ENCODE results near the gene SIPA1L3.

The SIPA1L3 gene

DNA sequence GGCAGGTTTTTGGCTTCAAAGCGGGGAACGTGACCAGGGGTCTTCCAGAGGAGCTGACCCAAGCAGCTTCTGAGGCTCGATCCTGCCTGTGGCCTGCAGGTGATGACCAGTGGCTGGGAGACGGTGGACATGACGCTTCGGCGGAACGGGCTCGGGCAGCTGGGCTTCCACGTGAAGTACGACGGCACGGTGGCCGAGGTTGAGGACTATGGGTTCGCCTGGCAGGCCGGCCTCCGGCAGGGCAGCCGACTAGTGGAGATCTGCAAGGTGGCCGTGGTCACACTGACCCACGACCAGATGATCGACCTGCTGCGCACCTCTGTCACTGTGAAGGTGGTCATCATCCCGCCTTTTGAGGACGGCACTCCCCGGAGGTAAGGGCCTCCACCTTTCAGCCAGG, 223.4 kb downstream of the SIPA1L3 start:
- Histone ChIP-seq H3K27me3 (ENCODE audit: insufficient read depth, insufficient read length) (no peaks in the 10 kb centered on the region), H3K4me1 (ENCODE audit: insufficient read depth, insufficient read length) (peaks cover 7% of the 10 kb centered on the region), H3K9me3 (ENCODE audit: insufficient read depth, low read length) (peaks cover 3% of the 10 kb centered on the region; the same call in 1 of the 2 replicates), H3K4me3 (ENCODE audit: insufficient read length, low read depth) (no peak overlapping the region), H3K36me3 (ENCODE audit: insufficient read depth, insufficient read length, low read length) (peaks cover 6% of the 10 kb centered on the region), H3K9ac (ENCODE audit: insufficient read length, low read depth) (no peak overlapping the region)
- DNase-seq (ENCODE audit: low read depth, low spot score), result no peak
- TF ChIP-seq ZNF274 (IDR thresholded peaks at IDR 0.05; ENCODE audit: low read depth, low read length) (no peak), SUZ12 (IDR thresholded peaks at IDR 0.05; ENCODE audit: extremely low read depth, insufficient read depth, insufficient read length) (no peak), YY1 (IDR thresholded peaks at IDR 0.05; ENCODE audit: insufficient read depth, insufficient read length) (no peak)

DNA sequence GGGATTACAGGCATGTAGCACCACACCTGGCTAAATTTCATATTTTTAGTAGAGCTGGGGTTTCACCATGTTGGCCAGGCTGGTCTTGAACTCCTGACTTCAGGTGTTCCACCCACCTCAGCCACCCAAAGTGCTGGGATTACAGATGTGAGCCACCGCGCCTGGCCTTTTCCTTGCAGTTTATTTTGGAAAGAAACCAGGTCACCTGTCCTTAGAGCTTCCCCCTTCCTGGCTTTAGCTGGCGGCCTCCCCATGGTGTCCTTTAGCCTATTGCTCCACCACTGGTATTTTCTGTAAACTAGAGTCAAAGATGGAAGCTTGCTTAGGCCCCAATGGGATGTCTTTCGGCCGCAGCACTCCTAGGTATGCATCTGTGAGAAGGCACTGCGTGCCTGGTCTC, 225.8 kb downstream of the SIPA1L3 start:
- no peak overlapping the region for H3K9ac ChIP-seq (ENCODE audit: insufficient read length, low read depth)
- H3K4me1 ChIP-seq (ENCODE audit: insufficient read depth, insufficient read length), result peaks cover 8% of the 10 kb centered on the region
- TF ChIP-seq ZNF274 (IDR thresholded peaks at IDR 0.05; ENCODE audit: low read depth, low read length) (no peak), SUZ12 (IDR thresholded peaks at IDR 0.05; ENCODE audit: extremely low read depth, insufficient read depth, insufficient read length) (no peak), YY1 (IDR thresholded peaks at IDR 0.05; ENCODE audit: insufficient read depth, insufficient read length) (no peak)
- no peaks in the 10 kb centered on the region for H3K27me3 ChIP-seq (ENCODE audit: insufficient read depth, insufficient read length)
- no peak for DNase-seq (ENCODE audit: low read depth, low spot score)
- H3K4me3 ChIP-seq (ENCODE audit: insufficient read length, low read depth), result no peak overlapping the region
- no peaks in the 10 kb centered on the region for H3K9me3 ChIP-seq (ENCODE audit: insufficient read depth, low read length)
- H3K36me3 ChIP-seq (ENCODE audit: insufficient read depth, insufficient read length, low read length), result peaks cover 3% of the 10 kb centered on the region

DNA sequence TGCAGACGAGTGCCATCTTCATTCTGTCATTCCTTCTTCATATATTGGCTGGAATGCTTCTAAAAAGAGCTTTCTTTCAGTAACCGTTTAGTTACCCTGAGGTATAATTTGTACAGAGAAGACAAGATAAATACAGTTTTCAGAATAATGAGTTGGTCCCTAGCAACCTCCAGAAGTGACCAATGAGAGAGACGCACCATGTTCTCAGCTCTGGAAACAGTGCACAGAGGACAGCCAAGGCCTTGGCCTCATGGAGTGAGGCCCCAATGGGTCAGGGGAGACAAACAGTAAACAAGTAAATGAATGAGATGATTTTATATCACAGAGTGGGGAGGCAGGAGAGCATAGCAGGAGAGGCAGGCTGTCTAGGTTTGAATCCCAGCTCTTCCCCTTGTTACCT, 226.3 kb downstream of the SIPA1L3 start:
- H3K4me1 ChIP-seq (ENCODE audit: insufficient read depth, insufficient read length), result peaks cover 8% of the 10 kb centered on the region
- H3K27me3 ChIP-seq (ENCODE audit: insufficient read depth, insufficient read length), result no peaks in the 10 kb centered on the region
- H3K9me3 ChIP-seq (ENCODE audit: insufficient read depth, low read length), result no peaks in the 10 kb centered on the region
- H3K36me3 ChIP-seq (ENCODE audit: insufficient read depth, insufficient read length, low read length), result peaks cover 3% of the 10 kb centered on the region
- DNase-seq (ENCODE audit: low read depth, low spot score), result no peak
- H3K4me3 ChIP-seq (ENCODE audit: insufficient read length, low read depth), result no peak overlapping the region
- H3K9ac ChIP-seq (ENCODE audit: insufficient read length, low read depth), result no peak overlapping the region
- TF ChIP-seq SUZ12 (IDR thresholded peaks at IDR 0.05; ENCODE audit: extremely low read depth, insufficient read depth, insufficient read length) (no peak), ZNF274 (IDR thresholded peaks at IDR 0.05; ENCODE audit: low read depth, low read length) (no peak), YY1 (IDR thresholded peaks at IDR 0.05; ENCODE audit: insufficient read depth, insufficient read length) (no peak)

- H3K4me1 ChIP-seq (ENCODE audit: insufficient read depth, insufficient read length), result peaks cover 8% of the 10 kb centered on the region
- H3K36me3 ChIP-seq (ENCODE audit: insufficient read depth, insufficient read length, low read length), result peaks cover 3% of the 10 kb centered on the region
- H3K9ac ChIP-seq (ENCODE audit: insufficient read length, low read depth), result peak overlapping the region; percentile 32
- H3K9me3 ChIP-seq (ENCODE audit: insufficient read depth, low read length), result no peaks in the 10 kb centered on the region
- DNase-seq (ENCODE audit: low read depth, low spot score), result peak; percentile 44
- TF ChIP-seq ZNF274 (IDR thresholded peaks at IDR 0.05; ENCODE audit: low read depth, low read length) (no peak), YY1 (IDR thresholded peaks at IDR 0.05; ENCODE audit: insufficient read depth, insufficient read length) (no peak), SUZ12 (IDR thresholded peaks at IDR 0.05; ENCODE audit: extremely low read depth, insufficient read depth, insufficient read length) (no peak)
- no peaks in the 10 kb centered on the region for H3K27me3 ChIP-seq (ENCODE audit: insufficient read depth, insufficient read length)
- H3K4me3 ChIP-seq (ENCODE audit: insufficient read length, low read depth), result no peak overlapping the region
Measured at GRCh38 chr19:38134540-38135149, 227.6 kb downstream of the SIPA1L3 start.

DNA sequence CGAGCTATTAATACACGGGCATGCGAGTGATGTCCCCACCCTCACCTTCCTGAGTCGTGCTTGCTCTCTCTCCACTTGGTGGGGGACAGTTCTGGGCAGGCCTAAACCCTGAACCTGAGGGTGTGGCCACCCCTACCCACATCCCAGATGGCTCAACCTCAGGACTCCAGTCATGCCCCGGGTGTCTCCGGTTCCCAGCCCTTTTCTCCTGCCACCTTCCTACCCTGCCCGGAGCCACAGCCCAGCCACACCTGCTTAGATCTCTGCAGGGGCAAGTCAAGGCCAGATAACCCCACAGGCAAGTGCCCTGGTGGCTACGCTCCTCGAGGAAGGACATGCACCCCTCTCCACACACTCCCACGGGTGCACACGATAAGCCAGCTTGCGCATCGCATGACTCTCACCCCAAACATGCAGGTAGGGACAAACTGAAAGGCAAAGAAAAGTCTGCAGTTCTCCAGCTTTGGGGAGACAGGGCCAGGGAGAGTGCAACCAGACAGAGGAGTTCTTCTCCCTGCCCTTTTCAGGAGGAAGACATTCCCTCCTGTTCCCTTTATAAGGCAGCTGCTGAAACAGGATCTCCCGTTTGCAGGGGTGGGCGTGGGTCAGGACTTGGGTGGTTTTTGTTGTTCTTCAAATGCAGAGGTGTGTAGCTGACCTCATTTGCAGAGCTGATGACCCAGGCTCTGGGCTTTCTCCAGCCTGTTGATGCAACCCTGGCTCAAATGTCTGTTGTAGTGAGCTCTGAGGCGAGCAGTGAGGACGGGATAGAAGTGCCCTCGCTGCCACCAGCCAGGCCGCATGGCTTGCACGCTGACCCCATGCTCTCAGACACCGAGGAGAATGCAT, 228.4 kb downstream of the SIPA1L3 start:
- H3K9me3 ChIP-seq (ENCODE audit: insufficient read depth, low read length), result no peaks in the 10 kb centered on the region
- TF ChIP-seq SUZ12 (IDR thresholded peaks at IDR 0.05; ENCODE audit: extremely low read depth, insufficient read depth, insufficient read length) (no peak), YY1 (IDR thresholded peaks at IDR 0.05; ENCODE audit: insufficient read depth, insufficient read length) (no peak), ZNF274 (IDR thresholded peaks at IDR 0.05; ENCODE audit: low read depth, low read length) (no peak)
- H3K4me1 ChIP-seq (ENCODE audit: insufficient read depth, insufficient read length), result peaks cover 8% of the 10 kb centered on the region
- H3K36me3 ChIP-seq (ENCODE audit: insufficient read depth, insufficient read length, low read length), result peaks cover 3% of the 10 kb centered on the region
- no peaks in the 10 kb centered on the region for H3K27me3 ChIP-seq (ENCODE audit: insufficient read depth, insufficient read length)
- no peak overlapping the region for H3K4me3 ChIP-seq (ENCODE audit: insufficient read length, low read depth)
- H3K9ac ChIP-seq (ENCODE audit: insufficient read length, low read depth), result peak overlapping the region; percentile 38
- DNase-seq (ENCODE audit: low read depth, low spot score), result no peak

DNA sequence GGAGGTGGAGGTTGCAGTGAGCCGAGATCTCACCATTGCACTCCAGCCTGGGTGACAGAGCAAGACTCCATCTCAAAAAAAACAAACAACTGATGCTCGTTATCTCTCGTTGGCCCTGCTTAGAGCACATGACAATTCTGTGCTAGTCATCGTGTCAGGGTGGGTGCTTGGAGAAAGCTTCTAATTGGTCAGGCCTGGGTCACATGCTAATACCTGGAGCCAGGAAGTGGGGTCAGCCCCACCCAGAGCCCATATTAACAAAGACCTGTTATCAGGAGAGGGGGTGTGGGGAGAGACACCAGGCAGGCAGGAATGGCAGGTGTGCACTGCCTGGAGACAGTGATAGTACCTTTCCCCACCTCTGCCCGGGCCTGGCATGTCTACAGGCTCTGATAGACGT, 232.1 kb downstream of the SIPA1L3 start:
- Histone ChIP-seq H3K9me3 (ENCODE audit: insufficient read depth, low read length) (no peaks in the 10 kb centered on the region), H3K4me1 (ENCODE audit: insufficient read depth, insufficient read length) (peaks cover 8% of the 10 kb centered on the region), H3K9ac (ENCODE audit: insufficient read length, low read depth) (no peak overlapping the region), H3K27me3 (ENCODE audit: insufficient read depth, insufficient read length) (no peaks in the 10 kb centered on the region), H3K36me3 (ENCODE audit: insufficient read depth, insufficient read length, low read length) (peaks cover 9% of the 10 kb centered on the region), H3K4me3 (ENCODE audit: insufficient read length, low read depth) (no peak overlapping the region)
- no peak for TF ChIP-seq ZNF274 (IDR thresholded peaks at IDR 0.05; ENCODE audit: low read depth, low read length)
- TF ChIP-seq SUZ12 (IDR thresholded peaks at IDR 0.05; ENCODE audit: extremely low read depth, insufficient read depth, insufficient read length), result no peak
- TF ChIP-seq YY1 (IDR thresholded peaks at IDR 0.05; ENCODE audit: insufficient read depth, insufficient read length), result no peak
- DNase-seq (ENCODE audit: low read depth, low spot score), result no peak

- H3K4me3 ChIP-seq (ENCODE audit: insufficient read length, low read depth), result no peak overlapping the region
- no peak overlapping the region for H3K9ac ChIP-seq (ENCODE audit: insufficient read length, low read depth)
- DNase-seq (ENCODE audit: low read depth, low spot score), result no peak
- H3K4me1 ChIP-seq (ENCODE audit: insufficient read depth, insufficient read length), result no peaks in the 10 kb centered on the region
- H3K27me3 ChIP-seq (ENCODE audit: insufficient read depth, insufficient read length), result no peaks in the 10 kb centered on the region
- no peaks in the 10 kb centered on the region for H3K9me3 ChIP-seq (ENCODE audit: insufficient read depth, low read length)
- peaks cover 18% of the 10 kb centered on the region for H3K36me3 ChIP-seq (ENCODE audit: insufficient read depth, insufficient read length, low read length)
- TF ChIP-seq YY1 (IDR thresholded peaks at IDR 0.05; ENCODE audit: insufficient read depth, insufficient read length) (no peak), ZNF274 (IDR thresholded peaks at IDR 0.05; ENCODE audit: low read depth, low read length) (no peak), SUZ12 (IDR thresholded peaks at IDR 0.05; ENCODE audit: extremely low read depth, insufficient read depth, insufficient read length) (no peak)
Measured at GRCh38 chr19:38141108-38141507, 234.1 kb downstream of the SIPA1L3 start.
